ENCODE measurements around the gene NLN.
"Not testable (repeated sequence)": the region's sequence is repeated elsewhere in the genome, so short reads cannot be mapped to it uniquely, and the experiment has no call there.

The NLN gene

GRCh38 chr5:65871776-65872175, 149.8 kb downstream of the NLN start:
- not testable (repeated sequence) for DNase-seq (ENCODE audit: low read depth)

- DNase-seq (ENCODE audit: low read depth), result no peak
These were observed 151.3 kb downstream of the NLN start for GRCh38 chr5:65873181-65873750.

DNA sequence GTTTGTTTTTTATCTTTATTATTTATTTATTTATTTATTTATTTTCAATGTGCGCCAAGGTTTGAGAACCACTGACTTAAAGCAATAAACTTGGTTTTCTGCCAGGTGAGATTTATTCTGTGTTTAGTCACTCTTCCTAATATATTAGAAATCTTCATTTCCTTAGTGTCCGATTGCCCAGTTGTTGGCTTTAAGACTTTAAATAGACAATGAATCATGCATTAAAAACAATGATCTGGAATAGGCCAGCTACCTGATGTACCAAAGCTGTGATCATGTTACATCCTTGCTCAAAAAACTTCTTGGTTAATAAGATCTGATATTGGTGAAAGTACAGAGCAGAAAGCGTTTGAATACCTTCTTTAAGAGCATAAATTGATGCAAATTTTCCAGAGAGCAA, 152.2 kb downstream of the NLN start:
- no peak for DNase-seq (ENCODE audit: low read depth)

- DNase-seq (ENCODE audit: low read depth), result no peak
These were observed 154.5 kb downstream of the NLN start for GRCh38 chr5:65876496-65876895.

GRCh38 chr5:65876970-65877369, 155.0 kb downstream of the NLN start:
- no peak for DNase-seq (ENCODE audit: low read depth)

All from stimulated activated CD8-positive, alpha-beta memory T cell treated with anti-CD3 and anti-CD28 coated beads, Interleukin-15, amount 100 ng/mL, for 24 hours (primary cell).